Transverse colon (tissue), 4 donors: ENCODE results near the gene PRKACG. TPM values are rescaled to one million over a fixed set of nuclear protein-coding genes. Genes with fewer than 3 reads are reported as not detected.

ENCODE experiments used
- DNase-seq: peaks from one replicate; pipeline ENCODE4 v3.0.0-alpha.2; 2019
- H3K27ac ChIP-seq, 4 donors: fragments of 200-600 bp; sonication (generic); 2 replicates each; pipeline ENCODE4 v1.5.1; 2016 to 2018; ENCODE audit warnings: inconsistent platforms in 4 of 4
- H3K27me3 ChIP-seq: fragments of 200-600 bp; sonication (generic); 2 replicates; pipeline ENCODE4 v1.5.1; 2017; ENCODE audit warnings: inconsistent platforms
- H3K36me3 ChIP-seq, 4 donors: fragments of 200-600 bp; sonication (generic); 2 replicates each; pipeline ENCODE4 v1.5.1; 2017 to 2019; ENCODE audit warnings: inconsistent platforms in 4 of 4
- H3K4me1 ChIP-seq, 4 donors: fragments of 200-600 bp; sonication (generic); 2 replicates each; pipeline ENCODE4 v1.5.1; 2017 to 2020; ENCODE audit warnings: inconsistent platforms in 4 of 4
- H3K4me3 ChIP-seq, 4 donors: fragments of 200-600 bp; sonication (generic); 1 replicate in 1 of 4; 2 replicates in 3 of 4; pipeline versions ENCODE4 v1.5.1 to v1.6.1; 2017 to 2019; ENCODE audit warnings: inconsistent platforms in 4 of 4
- H3K9me3 ChIP-seq, 2 donors: fragments of 200-600 bp; sonication (generic); 2 replicates each; pipeline ENCODE4 v1.5.1; 2017 to 2019; ENCODE audit warnings: inconsistent platforms in 2 of 2
- EP300 ChIP-seq: sonication (generic); formaldehyde crosslinking; IDR thresholded peaks from one replicate; pipeline ENCODE4 v1.6.1; 2017; ENCODE audit warnings: antibody characterized with exemption, low read depth
- POLR2A ChIP-seq: fragments of 450-650 bp; IDR thresholded peaks from one replicate; pipeline ENCODE4 v1.6.1; 2016; ENCODE audit warnings: antibody characterized with exemption, mild to moderate bottlenecking, moderate library complexity
- POLR2AphosphoS5 ChIP-seq, 3 donors: sonication (generic); formaldehyde crosslinking; IDR thresholded peaks; one replicate each; pipeline ENCODE4 v1.6.1; 2016; ENCODE audit warnings: antibody characterized with exemption in 3 of 3
- WGBS, 2 donors: methylation state at CpG; one replicate each; pipeline ENCODE4 v1.1.5; 2018; ENCODE audit warnings: low coverage in 1 of 2; 5-methylcytosine and 5-hydroxymethylcytosine counted together
- in situ Hi-C, 4 donors: fragments of 200-750 bp; cut with MboI; loops; one replicate each; pipeline versions ENCODE4 v1.15.0 to v1.15.1; 2017; ENCODE audit warnings: low sequenced_read_pairs in 3 of 4, low pct_ligation_motif_present in 1 of 4, low pct_unique_long_range_greater_than_20kb in 1 of 4
- intact Hi-C: fragments of 100-400 bp; cut with DNase I; formaldehyde crosslinking; loops from one replicate; pipeline ENCODE4 v1.15.1; 2023; ENCODE audit warnings: low total_unique reads
- total RNA-seq, 4 donors: library from RNA; depleted of rRNA; stranded (reverse); fragments of >200 nt; gene quantifications; one replicate each; pipeline ENCODE4 v1.1.0, GENCODE V29; 2016
- TF ChIP-seq, protein P1 (sequence below), 5 experiments: fragments of 200-600 bp in 3 of 5; fragments of 450-650 bp in 2 of 5; sonication (generic) in 3 of 5; IDR thresholded peaks; 1 replicate in 2 of 5; 2 replicates in 3 of 5; pipeline ENCODE4 v1.5.1; 2016 to 2017; ENCODE audit warnings: antibody characterized with exemption in 5 of 5, inconsistent platforms in 3 of 5, mild to moderate bottlenecking in 2 of 5, moderate library complexity in 1 of 5

PRKACG gene
- total RNA-seq, 4 donors from 2014 or later = not detected

DNA sequence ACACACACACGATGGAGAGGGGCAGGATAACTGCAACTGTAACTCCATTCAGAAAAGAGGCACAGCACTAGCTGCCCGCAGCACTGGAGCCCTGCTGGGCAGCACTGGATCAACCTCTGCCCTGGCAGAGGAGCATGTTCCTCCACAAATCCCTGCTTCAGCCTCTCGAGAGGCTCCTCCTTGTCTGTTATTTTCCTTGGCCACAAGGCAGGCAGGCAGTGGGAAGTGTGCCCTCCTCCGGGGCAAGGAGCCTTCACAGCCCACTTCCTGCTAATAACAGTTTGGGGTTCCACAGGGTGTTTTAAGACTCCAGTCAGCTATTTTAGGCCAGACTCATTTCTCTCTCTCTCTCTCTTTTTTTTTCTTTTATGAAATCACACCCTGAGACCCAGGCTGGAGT is 33.5 kb upstream of the PRKACG start:
- Histone ChIP-seq H3K4me1 (peaks cover 0 to 7% (median 3%) of the 10 kb centered on the region in 4 donors), H3K27me3 (no peaks in the 10 kb centered on the region), H3K9me3 (no peaks in the 10 kb centered on the region), H3K27ac (no peak overlapping the region), H3K4me3 (no peak overlapping the region), H3K36me3 (no peaks in the 10 kb centered on the region)
- 77% methylated on average over 4 of the region's 4 CpGs; no CpG with 5 or more reads in 1 of the 2 donors for WGBS, 2 donors
- in situ Hi-C loops = no loop called here
- intact Hi-C loops = no loop called here
- no peak for TF ChIP-seq EP300
- no peak for TF ChIP-seq POLR2AphosphoS5 (IDR thresholded peaks at IDR 0.05)
- TF ChIP-seq, protein P1, sequence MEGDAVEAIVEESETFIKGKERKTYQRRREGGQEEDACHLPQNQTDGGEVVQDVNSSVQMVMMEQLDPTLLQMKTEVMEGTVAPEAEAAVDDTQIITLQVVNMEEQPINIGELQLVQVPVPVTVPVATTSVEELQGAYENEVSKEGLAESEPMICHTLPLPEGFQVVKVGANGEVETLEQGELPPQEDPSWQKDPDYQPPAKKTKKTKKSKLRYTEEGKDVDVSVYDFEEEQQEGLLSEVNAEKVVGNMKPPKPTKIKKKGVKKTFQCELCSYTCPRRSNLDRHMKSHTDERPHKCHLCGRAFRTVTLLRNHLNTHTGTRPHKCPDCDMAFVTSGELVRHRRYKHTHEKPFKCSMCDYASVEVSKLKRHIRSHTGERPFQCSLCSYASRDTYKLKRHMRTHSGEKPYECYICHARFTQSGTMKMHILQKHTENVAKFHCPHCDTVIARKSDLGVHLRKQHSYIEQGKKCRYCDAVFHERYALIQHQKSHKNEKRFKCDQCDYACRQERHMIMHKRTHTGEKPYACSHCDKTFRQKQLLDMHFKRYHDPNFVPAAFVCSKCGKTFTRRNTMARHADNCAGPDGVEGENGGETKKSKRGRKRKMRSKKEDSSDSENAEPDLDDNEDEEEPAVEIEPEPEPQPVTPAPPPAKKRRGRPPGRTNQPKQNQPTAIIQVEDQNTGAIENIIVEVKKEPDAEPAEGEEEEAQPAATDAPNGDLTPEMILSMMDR (IDR thresholded peaks at IDR 0.05) = no peak
- TF ChIP-seq POLR2A = no peak
- DNase-seq = no peak

DNA sequence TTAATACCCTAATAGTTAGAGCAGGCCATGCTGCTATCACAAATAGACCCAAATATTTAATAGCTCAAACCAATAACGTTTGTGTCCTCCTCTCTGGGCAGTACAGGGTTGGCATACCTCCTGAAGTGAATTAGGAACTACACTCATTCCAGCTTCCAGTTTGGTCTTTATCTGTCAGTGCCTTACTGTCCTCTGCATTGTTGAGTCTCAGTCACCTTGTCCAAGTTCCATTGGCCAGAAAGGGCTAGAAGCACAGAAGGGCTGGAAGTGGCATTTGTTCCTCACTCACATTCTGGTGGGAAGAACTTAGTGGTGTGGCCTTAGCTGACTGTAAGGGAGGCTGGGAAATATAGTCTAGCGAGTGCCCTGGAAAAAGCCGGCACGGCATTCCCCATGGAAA is 32.8 kb upstream of the PRKACG start:
- H3K36me3 ChIP-seq = no peaks in the 10 kb centered on the region
- in situ Hi-C loops (no loop called here), intact Hi-C loops (no loop called here)
- WGBS, 2 donors = 78 to 80% methylated on average over 1 to 4 of the region's 4 CpGs
- H3K9me3 ChIP-seq = no peaks in the 10 kb centered on the region
- DNase-seq = no peak
- TF ChIP-seq POLR2A (no peak), EP300 (no peak), POLR2AphosphoS5 (IDR thresholded peaks at IDR 0.05) (no peak)
- TF ChIP-seq, protein P1 (IDR thresholded peaks at IDR 0.05) = no peak
- H3K27me3 ChIP-seq = no peaks in the 10 kb centered on the region
- peaks cover 0 to 7% (median 3%) of the 10 kb centered on the region in 4 donors for H3K4me1 ChIP-seq
- no peak overlapping the region for H3K27ac ChIP-seq
- no peak overlapping the region for H3K4me3 ChIP-seq

DNA sequence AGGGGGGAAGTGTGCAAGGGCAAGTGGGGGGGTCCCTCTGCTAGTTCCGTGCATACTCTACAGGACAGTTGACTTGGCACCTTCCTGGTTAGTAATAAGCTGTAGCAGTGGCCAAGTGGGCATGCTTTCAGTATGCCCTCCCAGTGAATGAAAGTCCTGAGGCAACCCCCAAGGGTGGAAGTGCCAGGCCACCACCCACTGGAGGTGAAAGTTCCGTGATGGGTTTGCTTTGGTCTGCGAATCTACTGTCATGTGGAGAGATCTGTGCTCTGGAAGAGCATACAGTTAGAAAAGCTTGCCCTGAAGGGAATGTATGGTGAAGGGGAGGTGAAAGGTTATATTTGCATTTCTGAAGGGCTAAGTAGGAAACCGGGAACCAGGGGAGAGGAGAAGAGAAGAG is 31.9 kb upstream of the PRKACG start:
- no peaks in the 10 kb centered on the region for H3K27me3 ChIP-seq
- H3K27ac ChIP-seq = no peak overlapping the region
- no peak overlapping the region for H3K4me3 ChIP-seq
- 72 to 85% methylated on average over 3 to 4 of the region's 4 CpGs for WGBS, 2 donors
- intact Hi-C loops = no loop called here
- peaks cover 0 to 7% (median 3%) of the 10 kb centered on the region in 4 donors for H3K4me1 ChIP-seq
- no peak for DNase-seq
- no peaks in the 10 kb centered on the region for H3K9me3 ChIP-seq
- in situ Hi-C loops = no loop called here
- TF ChIP-seq EP300 = no peak
- no peak for TF ChIP-seq POLR2A
- TF ChIP-seq, protein P1 (IDR thresholded peaks at IDR 0.05) = no peak
- TF ChIP-seq POLR2AphosphoS5 (IDR thresholded peaks at IDR 0.05) = no peak
- no peaks in the 10 kb centered on the region for H3K36me3 ChIP-seq

DNA sequence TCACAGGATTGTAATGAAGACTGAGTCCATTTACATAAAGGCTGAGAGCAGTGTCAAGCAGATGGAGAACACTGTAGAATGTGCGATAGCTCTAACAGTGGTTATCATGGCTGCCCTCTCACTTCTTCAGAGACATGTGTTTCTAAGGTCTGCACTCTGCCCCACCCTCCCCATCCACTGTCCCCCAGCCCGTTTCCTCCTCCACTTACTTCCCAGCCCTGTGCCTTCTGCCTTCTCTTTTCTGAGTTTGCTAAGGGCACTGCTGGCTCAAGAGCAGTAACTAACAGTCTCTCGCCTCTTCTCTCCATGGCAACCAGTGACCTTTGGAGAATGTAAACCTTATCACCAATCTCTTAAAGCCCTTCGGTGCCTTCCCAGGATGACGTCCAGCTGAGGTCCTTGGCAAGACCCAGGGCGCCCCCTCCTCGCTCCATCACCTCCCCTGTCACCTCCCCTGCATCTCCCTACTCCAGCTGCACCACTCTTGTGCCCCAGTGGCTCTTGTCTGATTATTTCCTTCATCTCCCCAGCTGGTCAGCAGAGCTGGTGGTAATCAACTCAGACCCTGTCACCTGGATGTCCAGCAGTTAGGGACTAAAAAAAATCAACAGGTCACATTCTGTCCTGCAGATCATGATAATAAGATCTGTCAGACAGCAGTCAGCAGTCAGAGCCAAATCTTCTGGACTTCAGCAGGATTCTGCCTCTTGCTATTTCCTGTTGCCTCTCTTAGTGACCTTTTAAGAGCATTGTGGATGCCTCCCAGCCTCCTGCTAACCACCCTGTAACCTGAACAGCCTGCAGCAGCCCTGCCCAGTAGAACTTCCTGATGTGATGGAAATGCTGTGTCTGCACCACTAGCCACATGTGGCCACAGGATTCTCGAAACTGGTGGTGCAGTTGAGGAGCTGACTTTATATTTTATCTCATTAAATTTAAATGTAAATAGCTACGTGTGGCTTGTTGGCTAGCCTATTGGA is 30.6 kb upstream of the PRKACG start:
- H3K4me1 ChIP-seq = peaks cover 0 to 7% (median 3%) of the 10 kb centered on the region in 4 donors
- in situ Hi-C loops = no loop called here
- H3K4me3 ChIP-seq = no peak overlapping the region
- TF ChIP-seq, protein P1 (IDR thresholded peaks at IDR 0.05) = no peak
- TF ChIP-seq EP300 = no peak
- TF ChIP-seq POLR2A = no peak
- TF ChIP-seq POLR2AphosphoS5 (IDR thresholded peaks at IDR 0.05) = no peak
- no peaks in the 10 kb centered on the region for H3K27me3 ChIP-seq
- H3K9me3 ChIP-seq = no peaks in the 10 kb centered on the region
- H3K27ac ChIP-seq = no peak overlapping the region
- WGBS, 2 donors = 45 to 56% methylated on average over 7 to 9 of the region's 9 CpGs
- intact Hi-C loops = no loop called here
- no peaks in the 10 kb centered on the region for H3K36me3 ChIP-seq
- no peak for DNase-seq
